Activated naive CD4-positive, alpha-beta T cell treated with anti-CD3 and anti-CD28 coated beads, Interleukin-2, amount 10 ng/mL, durations not matched to agents 7 days and 5 days (primary cell): ENCODE data around the gene WDFY4.

Experiments used
- CTCF ChIA-PET: fragments of 350-600 bp; sonication (Branson Sonifier 250); formaldehyde crosslinking; loops from one replicate; lab custom pipeline; 2021; ENCODE audit warnings: antibody characterized with exemption; lab: Charles Lee
- DNase-seq: peaks from one replicate; pipeline ENCODE4 v3.0.0-alpha.2; 2020
- H3K27ac Mint-ChIP-seq: one replicate; pipeline ENCODE4 v1.8.0; 2021; ENCODE audit warnings: mild to moderate bottlenecking, moderate library complexity, mixed read lengths
- H3K27me3 Mint-ChIP-seq: one replicate; pipeline ENCODE4 v1.8.0; 2021; ENCODE audit warnings: mild to moderate bottlenecking, mixed read lengths
- H3K36me3 Mint-ChIP-seq: one replicate; pipeline ENCODE4 v1.8.0; 2021; ENCODE audit warnings: mixed read lengths
- H3K4me1 Mint-ChIP-seq: one replicate; pipeline ENCODE4 v1.8.0; 2021; ENCODE audit warnings: mixed read lengths
- H3K4me3 Mint-ChIP-seq: one replicate; pipeline ENCODE4 v1.8.0; 2021; ENCODE audit warnings: mild to moderate bottlenecking, moderate library complexity, mixed read lengths
- H3K9me3 Mint-ChIP-seq: one replicate; pipeline ENCODE4 v1.8.0; 2021; ENCODE audit warnings: mixed read lengths

WDFY4 gene

GRCh38 chr10:48973065-48973464 is 288.4 kb downstream of the WDFY4 start:
- H3K9me3 Mint-ChIP-seq = no peaks in the 10 kb centered on the region
- H3K27me3 Mint-ChIP-seq = peaks cover 7% of the 10 kb centered on the region
- no peaks in the 10 kb centered on the region for H3K36me3 Mint-ChIP-seq
- no peak for DNase-seq
- H3K4me3 Mint-ChIP-seq = no peak overlapping the region
- peaks cover 9% of the 10 kb centered on the region for H3K4me1 Mint-ChIP-seq
- H3K27ac Mint-ChIP-seq = no peak overlapping the region
- CTCF ChIA-PET = no interaction called here

- CTCF ChIA-PET = interaction anchor here (1.0 kb wide), 1 partner anchor 317 kb away, joined by 3 read pairs; no protein-coding TSS in a partner anchor
- H3K4me3 Mint-ChIP-seq = no peak overlapping the region
- no peak overlapping the region for H3K27ac Mint-ChIP-seq
- H3K4me1 Mint-ChIP-seq = peaks cover 9% of the 10 kb centered on the region
- H3K27me3 Mint-ChIP-seq = peaks cover 7% of the 10 kb centered on the region
- no peak for DNase-seq
- H3K36me3 Mint-ChIP-seq = no peaks in the 10 kb centered on the region
- H3K9me3 Mint-ChIP-seq = no peaks in the 10 kb centered on the region
These were observed 290.0 kb downstream of the WDFY4 start for GRCh38 chr10:48974510-48975156.

- Mint-ChIP-seq H3K4me1 (no peaks in the 10 kb centered on the region), H3K27me3 (peaks cover 7% of the 10 kb centered on the region), H3K36me3 (no peaks in the 10 kb centered on the region), H3K9me3 (no peaks in the 10 kb centered on the region), H3K27ac (no peak overlapping the region), H3K4me3 (no peak overlapping the region)
- CTCF ChIA-PET = interaction anchor here (0.6 to 1.4 kb wide), 6 partner anchors 142 to 431 kb away, joined by 3 to 4 read pairs (median 4); no protein-coding TSS in a partner anchor
- no peak for DNase-seq
These were observed 291.5 kb downstream of the WDFY4 start for GRCh38 chr10:48976196-48976595.

- Mint-ChIP-seq H3K36me3 (no peaks in the 10 kb centered on the region), H3K27ac (peak overlapping the region; percentile 28), H3K27me3 (peaks cover 7% of the 10 kb centered on the region), H3K4me1 (no peaks in the 10 kb centered on the region), H3K4me3 (no peak overlapping the region), H3K9me3 (no peaks in the 10 kb centered on the region)
- no peak for DNase-seq
- CTCF ChIA-PET = no interaction called here
These were observed 293.6 kb downstream of the WDFY4 start for GRCh38 chr10:48978318-48978717.

- CTCF ChIA-PET = interaction anchor here (0.7 to 3.5 kb wide), 6 partner anchors 21 to 530 kb away, joined by 3 to 11 read pairs (median 3); no protein-coding TSS in a partner anchor
These were observed 296.7 kb downstream of the WDFY4 start for GRCh38 chr10:48981310-48981907.

GRCh38 chr10:48982584-48982983 is 297.9 kb downstream of the WDFY4 start:
- no peaks in the 10 kb centered on the region for H3K27me3 Mint-ChIP-seq
- CTCF ChIA-PET = interaction anchor here (0.9 to 3.5 kb wide), 4 partner anchors 179 to 425 kb away, joined by 3 to 11 read pairs (median 4); no protein-coding TSS in a partner anchor
- no peak for DNase-seq
- H3K27ac Mint-ChIP-seq = no peak overlapping the region
- no peaks in the 10 kb centered on the region for H3K9me3 Mint-ChIP-seq
- no peaks in the 10 kb centered on the region for H3K4me1 Mint-ChIP-seq
- H3K36me3 Mint-ChIP-seq = no peaks in the 10 kb centered on the region
- H3K4me3 Mint-ChIP-seq = no peak overlapping the region

More at GRCh38 chr10:48981310-48981907, 296.7 kb downstream of the WDFY4 start:
- Mint-ChIP-seq H3K27ac (no peak overlapping the region), H3K36me3 (no peaks in the 10 kb centered on the region), H3K9me3 (no peaks in the 10 kb centered on the region), H3K4me3 (no peak overlapping the region), H3K4me1 (no peaks in the 10 kb centered on the region), H3K27me3 (no peaks in the 10 kb centered on the region)
- DNase-seq = peak; percentile 58

GRCh38 chr10:48983648-48984351 is 299.1 kb downstream of the WDFY4 start:
- no peaks in the 10 kb centered on the region for H3K9me3 Mint-ChIP-seq
- no peaks in the 10 kb centered on the region for H3K4me1 Mint-ChIP-seq
- CTCF ChIA-PET = interaction anchor here (0.9 to 3.5 kb wide), 4 partner anchors 141 to 424 kb away, joined by 3 to 11 read pairs (median 4); no protein-coding TSS in a partner anchor
- no peaks in the 10 kb centered on the region for H3K27me3 Mint-ChIP-seq
- H3K4me3 Mint-ChIP-seq = no peak overlapping the region
- H3K36me3 Mint-ChIP-seq = no peaks in the 10 kb centered on the region
- H3K27ac Mint-ChIP-seq = no peak overlapping the region
- no peak for DNase-seq

GRCh38 chr10:48985621-48986158 is 301.0 kb downstream of the WDFY4 start:
- DNase-seq = no peak
- Mint-ChIP-seq H3K4me1 (no peaks in the 10 kb centered on the region), H3K27me3 (no peaks in the 10 kb centered on the region), H3K9me3 (no peaks in the 10 kb centered on the region), H3K27ac (no peak overlapping the region), H3K4me3 (no peak overlapping the region), H3K36me3 (no peaks in the 10 kb centered on the region)
- CTCF ChIA-PET = no interaction called here

GRCh38 chr10:48990226-48990625 is 305.6 kb downstream of the WDFY4 start:
- Mint-ChIP-seq H3K4me1 (no peaks in the 10 kb centered on the region), H3K27me3 (no peaks in the 10 kb centered on the region), H3K27ac (no peak overlapping the region), H3K36me3 (no peaks in the 10 kb centered on the region), H3K4me3 (no peak overlapping the region), H3K9me3 (no peaks in the 10 kb centered on the region)
- DNase-seq = no peak
- CTCF ChIA-PET = no interaction called here

- Mint-ChIP-seq H3K9me3 (no peaks in the 10 kb centered on the region), H3K4me1 (no peaks in the 10 kb centered on the region), H3K4me3 (no peak overlapping the region), H3K27me3 (peaks cover 3% of the 10 kb centered on the region), H3K36me3 (no peaks in the 10 kb centered on the region), H3K27ac (no peak overlapping the region)
- CTCF ChIA-PET = no interaction called here
- DNase-seq = no peak
These were observed 309.0 kb downstream of the WDFY4 start for GRCh38 chr10:48993627-48994026.

- H3K4me3 Mint-ChIP-seq = no peak overlapping the region
- CTCF ChIA-PET = no interaction called here
- H3K27me3 Mint-ChIP-seq = peaks cover 3% of the 10 kb centered on the region
- H3K4me1 Mint-ChIP-seq = no peaks in the 10 kb centered on the region
- no peak for DNase-seq
- no peaks in the 10 kb centered on the region for H3K36me3 Mint-ChIP-seq
- H3K9me3 Mint-ChIP-seq = no peaks in the 10 kb centered on the region
- H3K27ac Mint-ChIP-seq = no peak overlapping the region
These were observed 311.7 kb downstream of the WDFY4 start for GRCh38 chr10:48996329-48996728.

GRCh38 chr10:48999346-48999745 is 314.7 kb downstream of the WDFY4 start:
- H3K27ac Mint-ChIP-seq = no peak overlapping the region
- CTCF ChIA-PET = interaction anchor here (1.2 kb wide), 1 partner anchor 393 kb away, joined by 4 read pairs; no protein-coding TSS in a partner anchor
- H3K4me3 Mint-ChIP-seq = no peak overlapping the region
- H3K36me3 Mint-ChIP-seq = no peaks in the 10 kb centered on the region
- DNase-seq = no peak
- no peaks in the 10 kb centered on the region for H3K9me3 Mint-ChIP-seq
- H3K27me3 Mint-ChIP-seq = peaks cover 3% of the 10 kb centered on the region
- H3K4me1 Mint-ChIP-seq = no peaks in the 10 kb centered on the region

GRCh38 chr10:49000437-49001398 is 316.0 kb downstream of the WDFY4 start:
- CTCF ChIA-PET = no interaction called here
- Mint-ChIP-seq H3K4me3 (no peak overlapping the region), H3K27ac (no peak overlapping the region), H3K9me3 (no peaks in the 10 kb centered on the region), H3K27me3 (peaks cover 3% of the 10 kb centered on the region), H3K36me3 (no peaks in the 10 kb centered on the region), H3K4me1 (no peaks in the 10 kb centered on the region)
- no peak for DNase-seq
